GM19467 (cell line): ENCODE results near the gene PGLYRP1.

Experiments used
- ATAC-seq: cut with Tn5 transposase; IDR thresholded peaks from one replicate; pipeline ENCODE4 v1.9.1; 2021; ENCODE audit warnings: mild to moderate bottlenecking, moderate library complexity; ENCODE audit not compliant: unreplicated experiment

The PGLYRP1 gene

DNA sequence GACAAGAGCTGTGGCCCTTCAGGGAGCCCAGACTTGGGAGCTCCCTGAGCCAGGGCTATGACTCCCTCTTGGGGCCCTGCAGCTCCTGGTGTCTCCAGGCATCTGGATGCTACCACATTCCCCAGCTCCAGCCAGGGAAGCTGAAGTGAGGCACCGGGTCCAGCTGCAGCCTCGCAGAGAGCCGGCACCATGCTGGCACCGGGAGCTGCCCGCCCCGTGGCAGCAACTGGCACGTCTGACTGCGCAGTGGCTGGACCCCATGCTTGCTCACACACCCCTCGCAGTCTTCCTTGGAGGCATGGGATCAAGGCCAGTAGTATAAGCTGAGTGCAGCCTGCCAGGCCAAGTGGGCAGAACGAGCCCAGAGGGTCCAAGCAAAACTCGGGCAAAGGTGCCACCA is 10.5 kb upstream of the PGLYRP1 start:
- ATAC-seq: no peak

- ATAC-seq: no peak
Measured at GRCh38 chr19:46032597-46033025, 9.8 kb upstream of the PGLYRP1 start.

GRCh38 chr19:46031781-46032596 is 9.1 kb upstream of the PGLYRP1 start:
- ATAC-seq: no peak

- ATAC-seq: no peak
Measured at GRCh38 chr19:46030812-46031550, 8.1 kb upstream of the PGLYRP1 start.

DNA sequence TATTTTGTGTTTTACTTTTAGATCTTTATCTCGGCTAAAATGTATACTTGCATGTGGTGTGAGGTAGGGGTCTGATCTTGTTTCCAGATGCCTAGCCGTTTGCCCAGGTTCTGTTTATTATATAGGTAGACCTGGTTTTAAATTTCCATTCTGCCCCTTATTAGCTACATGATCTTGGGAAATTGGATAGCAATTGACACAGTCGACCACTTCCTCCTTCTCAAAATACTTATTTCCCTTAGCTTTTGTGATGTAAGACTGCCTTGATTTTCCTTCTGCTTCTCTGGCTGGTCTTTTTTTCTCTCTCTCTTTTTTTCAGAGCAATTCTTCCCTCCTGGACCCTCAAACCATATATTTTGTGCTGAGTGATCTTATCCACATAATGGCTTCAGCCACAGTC is 3.0 kb upstream of the PGLYRP1 start:
- ATAC-seq: no peak

DNA sequence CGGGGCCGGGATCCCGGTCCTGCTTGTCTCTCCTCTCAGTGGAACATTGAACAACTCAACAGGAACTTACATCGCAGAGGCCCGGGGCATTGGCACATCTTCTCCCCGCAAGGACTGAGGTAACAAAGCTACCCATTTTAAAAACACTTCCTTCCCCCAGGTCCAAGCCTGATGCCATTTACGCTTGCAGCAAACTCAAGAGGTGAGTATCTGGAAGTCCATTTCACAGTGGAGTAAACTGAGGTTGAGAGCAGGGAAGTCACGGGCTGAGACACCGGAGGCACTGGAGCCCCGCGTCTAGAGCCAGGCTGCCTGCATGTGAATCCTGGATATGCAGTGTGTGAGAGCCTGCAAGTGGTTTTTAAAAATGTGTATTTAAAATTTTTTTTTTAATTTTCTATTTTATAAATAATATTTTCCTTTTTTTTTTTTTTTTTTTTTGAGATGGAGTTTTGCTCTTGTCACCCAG is 492 bp upstream of the PGLYRP1 start:
- ATAC-seq: no peak

DNA sequence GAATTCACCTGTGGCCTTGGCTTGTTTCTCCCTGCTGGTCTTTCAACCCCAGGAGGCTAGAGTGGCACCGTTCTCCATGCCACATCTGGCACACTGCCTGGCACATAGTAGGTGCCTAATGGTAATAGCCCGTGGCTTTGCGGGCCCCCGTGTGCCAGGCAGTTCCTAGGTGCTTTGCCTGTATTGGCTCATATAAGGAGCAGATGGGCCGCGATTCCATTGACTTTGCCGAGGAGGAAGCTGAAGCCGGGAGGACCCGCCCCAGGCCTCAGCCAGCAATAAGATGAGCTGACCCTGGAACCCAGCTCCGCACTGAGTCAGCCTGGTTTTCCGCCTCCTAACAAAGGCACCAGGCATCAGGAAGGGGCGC is 807 bp downstream of the PGLYRP1 start:
- ATAC-seq: no peak

GRCh38 chr19:46021531-46022041 is 1.3 kb downstream of the PGLYRP1 start:
- ATAC-seq: no peak

GRCh38 chr19:46020819-46021125 is 2.1 kb downstream of the PGLYRP1 start:
- ATAC-seq: no peak

DNA sequence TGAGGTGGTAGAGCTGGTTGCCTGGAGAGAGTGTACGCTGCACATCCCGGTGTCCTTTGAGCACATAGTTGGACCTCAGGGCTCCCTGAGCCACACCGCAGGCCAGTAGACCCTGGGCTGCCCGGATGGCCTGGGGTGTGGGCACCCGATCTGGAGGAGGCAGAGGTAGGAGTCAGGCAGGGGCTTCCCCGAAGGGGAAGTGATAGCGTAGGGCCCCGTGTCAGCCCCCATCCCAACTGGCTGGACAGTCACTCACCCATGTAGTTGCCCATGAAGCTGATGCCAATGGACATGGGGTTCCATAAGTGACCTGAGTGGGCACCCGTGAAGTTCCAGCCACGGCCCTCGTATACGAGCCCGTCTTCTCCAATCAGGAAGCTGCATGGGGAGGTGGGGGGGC is 3.6 kb downstream of the PGLYRP1 start:
- ATAC-seq: no peak

GRCh38 chr19:46018729-46019251 is 4.1 kb downstream of the PGLYRP1 start:
- ATAC-seq: no peak

- ATAC-seq: no peak
Measured at GRCh38 chr19:46017874-46018675, 4.8 kb downstream of the PGLYRP1 start.

GRCh38 chr19:46017095-46017429 is 5.8 kb downstream of the PGLYRP1 start:
- no peak for ATAC-seq

- ATAC-seq: no peak
Measured at GRCh38 chr19:46016426-46017094, 6.3 kb downstream of the PGLYRP1 start.

GRCh38 chr19:46015687-46016425 is 7.0 kb downstream of the PGLYRP1 start:
- no peak for ATAC-seq

- ATAC-seq: no peak
Measured at GRCh38 chr19:46014941-46015686, 7.7 kb downstream of the PGLYRP1 start.

DNA sequence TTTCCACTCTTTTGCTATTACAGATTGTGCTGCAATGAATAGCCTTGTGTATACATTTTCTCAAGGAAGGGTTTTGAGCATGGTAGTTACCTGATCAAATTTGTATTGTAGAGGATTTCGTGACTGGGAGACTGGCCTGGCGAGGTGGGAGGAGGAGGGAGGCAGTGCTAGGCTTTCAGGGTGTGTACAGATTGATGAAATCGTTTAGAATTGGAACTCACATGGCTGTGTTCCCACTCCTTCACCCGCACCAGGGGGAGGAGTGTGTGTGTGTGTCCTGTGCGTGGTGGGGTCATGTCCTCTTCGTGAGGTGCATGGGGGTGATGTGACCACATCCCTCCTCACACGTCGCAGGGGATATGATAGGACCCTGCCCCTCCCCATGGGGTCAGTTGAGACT is 8.3 kb downstream of the PGLYRP1 start:
- ATAC-seq: no peak

DNA sequence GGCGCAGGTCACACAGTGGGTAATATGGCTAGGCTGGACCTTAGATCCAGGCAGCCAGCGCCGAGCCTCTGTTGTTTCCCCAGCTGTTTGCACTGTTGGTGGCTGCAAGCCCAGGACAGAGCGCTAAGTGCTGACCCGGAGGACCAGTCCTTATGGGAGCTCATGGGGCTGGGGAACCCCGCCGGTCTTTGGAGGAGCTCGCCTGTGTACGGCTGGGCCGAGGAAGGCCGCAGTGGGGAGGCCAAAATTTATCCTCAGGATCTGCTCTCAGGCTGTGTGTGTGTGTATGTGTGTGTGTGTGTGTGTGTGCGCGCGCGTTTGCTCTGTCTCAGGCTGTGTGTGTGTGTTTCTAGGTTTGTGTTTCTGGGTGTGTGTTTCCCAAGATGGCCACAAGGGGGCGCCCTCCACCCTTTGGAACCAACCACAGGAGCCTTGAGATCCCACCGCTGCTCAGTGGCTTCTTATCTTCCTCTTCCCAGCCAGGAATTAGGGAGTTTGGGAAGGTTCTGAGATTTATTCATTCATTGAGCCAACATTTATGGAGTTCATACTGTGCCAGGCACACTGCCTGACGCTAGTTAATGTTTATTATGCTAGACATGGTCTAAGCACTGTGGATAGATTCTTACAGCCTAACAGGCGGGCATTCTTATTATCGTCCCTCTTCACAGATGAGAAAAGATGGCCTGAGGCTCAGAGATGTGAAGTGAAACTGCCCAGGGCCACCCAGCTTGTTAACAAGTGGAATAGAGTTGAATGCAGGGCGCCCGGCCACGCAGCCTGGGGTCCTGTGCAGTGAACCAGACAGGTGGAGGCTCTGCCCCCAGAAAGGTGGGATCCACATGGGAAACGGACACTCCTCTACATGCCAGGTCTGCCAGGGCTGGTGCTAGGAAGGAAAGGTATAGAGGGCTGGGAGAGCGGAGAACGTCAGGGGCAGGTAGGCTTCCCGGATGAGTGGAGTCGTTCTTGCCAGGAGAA is 13.0 kb downstream of the PGLYRP1 start:
- no peak for ATAC-seq
